Measurements from ENCODE around the gene KLF11. TPM values are rescaled to one million over a fixed set of nuclear protein-coding genes. Genes with fewer than 3 reads are reported as not detected.

The KLF11 gene
- total RNA-seq, 2 donors from 2014 or later, result 25.7 to 32.6 TPM

GRCh38 chr2:10034333-10035052, 8.9 kb upstream of the KLF11 start:
- Histone ChIP-seq H3K4me1 (peaks cover 41% of the 10 kb centered on the region), H3K27ac (no peak overlapping the region), H3K4me3 (no peak overlapping the region), H3K9me3 (no peaks in the 10 kb centered on the region), H3K27me3 (no peaks in the 10 kb centered on the region), H3K36me3 (replicated peaks in 1 of 2; ENCODE audit: insufficient read depth in 1 of 2, low read depth in 2 of 2) (no peaks in the 10 kb centered on the region)
- no peak for DNase-seq
- TF ChIP-seq CTCF (IDR thresholded peaks at IDR 0.05) (no peak), POLR2A (IDR thresholded peaks at IDR 0.05) (no peak)
- WGBS, 2 donors, result 65 to 72% methylated on average over 12 of the region's 12 CpGs
- intact Hi-C loops (cut with DNase I), result loop anchor here (10.0 kb wide), 1 partner anchor 50 kb away; no protein-coding TSS in a partner anchor
- ATAC-seq, result no peak

GRCh38 chr2:10035053-10035422, 8.3 kb upstream of the KLF11 start:
- no peak for DNase-seq
- no peak overlapping the region for H3K4me3 ChIP-seq
- no peaks in the 10 kb centered on the region for H3K36me3 ChIP-seq (replicated peaks in 1 of 2; ENCODE audit: insufficient read depth in 1 of 2, low read depth in 2 of 2)
- 60 to 69% methylated on average over 3 of the region's 3 CpGs for WGBS, 2 donors
- no peaks in the 10 kb centered on the region for H3K9me3 ChIP-seq
- intact Hi-C loops (cut with DNase I), result loop anchor here (10.0 kb wide), 1 partner anchor 50 kb away; no protein-coding TSS in a partner anchor
- no peak for ATAC-seq
- no peaks in the 10 kb centered on the region for H3K27me3 ChIP-seq
- H3K4me1 ChIP-seq, result peaks cover 46% of the 10 kb centered on the region
- TF ChIP-seq CTCF (IDR thresholded peaks at IDR 0.05), result no peak
- no peak for TF ChIP-seq POLR2A (IDR thresholded peaks at IDR 0.05)
- H3K27ac ChIP-seq, result no peak overlapping the region

GRCh38 chr2:10035633-10036032, 7.7 kb upstream of the KLF11 start:
- no peak for TF ChIP-seq POLR2A (IDR thresholded peaks at IDR 0.05)
- TF ChIP-seq CTCF (IDR thresholded peaks at IDR 0.05), result no peak
- Histone ChIP-seq H3K4me3 (no peak overlapping the region), H3K27ac (peak overlapping the region; percentile 78 to 96 (median 84)), H3K27me3 (no peaks in the 10 kb centered on the region), H3K4me1 (peaks cover 46% of the 10 kb centered on the region), H3K9me3 (no peaks in the 10 kb centered on the region), H3K36me3 (replicated peaks in 1 of 2; ENCODE audit: insufficient read depth in 1 of 2, low read depth in 2 of 2) (no peaks in the 10 kb centered on the region)
- 41 to 50% methylated on average over 5 of the region's 5 CpGs for WGBS, 2 donors
- intact Hi-C loops (cut with DNase I), result loop anchor here (10.0 kb wide), 1 partner anchor 51 kb away; no protein-coding TSS in a partner anchor
- no peak for ATAC-seq
- DNase-seq, result no peak

- ATAC-seq (peak; percentile 86), DNase-seq (peak; percentile 87 to 95 (median 92))
- Histone ChIP-seq H3K4me1 (peaks cover 48% of the 10 kb centered on the region), H3K27ac (peak overlapping the region; percentile 78 to 96 (median 84)), H3K9me3 (no peaks in the 10 kb centered on the region), H3K4me3 (no peak overlapping the region), H3K27me3 (no peaks in the 10 kb centered on the region), H3K36me3 (replicated peaks in 1 of 2; ENCODE audit: insufficient read depth in 1 of 2, low read depth in 2 of 2) (no peaks in the 10 kb centered on the region)
- TF ChIP-seq POLR2A (IDR thresholded peaks at IDR 0.05) (peak in 2 of 3 donors; percentile 27), CTCF (IDR thresholded peaks at IDR 0.05) (peak; percentile 49 to 82 (median 77))
- intact Hi-C loops (cut with DNase I), result loop anchor here (10.0 kb wide), 1 partner anchor 51 kb away; no protein-coding TSS in a partner anchor
- WGBS, 2 donors, result 0 to 19% methylated on average over 4 to 14 of the region's 14 CpGs
These were observed 7.1 kb upstream of the KLF11 start for GRCh38 chr2:10036095-10036884.

Measured in body of pancreas (tissue), 4 donors.